Fibroblast of lung (primary cell): Measurements from ENCODE around the gene RCSD1.

Experiments used
- CTCF ChIP-seq, 2 donors: IDR thresholded peaks in 1 of 2; conservative IDR thresholded peaks in 1 of 2; 1 replicate in 1 of 2; 2 replicates in 1 of 2; pipeline ENCODE4 v1.5.1; 2011 to 2012; ENCODE audit warnings: low read length in 2 of 2, control low read depth in 1 of 2, inconsistent platforms in 1 of 2, low read depth in 1 of 2, mild to moderate bottlenecking in 1 of 2
- EZH2 ChIP-seq: IDR thresholded peaks from 2 replicates; pipeline ENCODE4 v1.5.1; 2012; ENCODE audit warnings: low read length, control low read depth, mild to moderate bottlenecking; ENCODE audit errors: missing control alignments

GRCh38 chr1:167708940-167709389 is 78.9 kb downstream of the RCSD1 start:
- TF ChIP-seq CTCF (conservative IDR thresholded peaks at IDR 0.05 in 1 of 2, IDR thresholded peaks at IDR 0.05 in 1 of 2; ENCODE audit: low read depth in 1 of 2, low read length in 2 of 2) (no peak), EZH2 (no peak)
